GM13976 (cell line): ENCODE data around the gene CEP162.
"Not testable (repeated sequence)": the region's sequence is repeated elsewhere in the genome, so short reads cannot be mapped to it uniquely, and the experiment has no call there.

ENCODE experiments used
- DNase-seq: peaks from one replicate; pipeline ENCODE4 v3.0.0; 2012; ENCODE audit warnings: low spot score
- in situ Hi-C: fragments of 300-500 bp; cut with MboI; formaldehyde crosslinking; loops from one replicate; pipeline ENCODE4 v1.12.0; 2022; ENCODE audit warnings: low sequenced_read_pairs, mixed read lengths, inconsistent platforms; ENCODE audit not compliant: unreplicated experiment
- TF ChIP-seq, protein P1 (sequence below): IDR thresholded peaks from 2 replicates; pipeline ENCODE4 v1.5.1; 2012; ENCODE audit warnings: borderline replicate concordance, mild to moderate bottlenecking; ENCODE audit not compliant: insufficient read depth; ENCODE audit errors: extremely low read depth, missing control alignments, control extremely low read depth

The CEP162 gene

DNA sequence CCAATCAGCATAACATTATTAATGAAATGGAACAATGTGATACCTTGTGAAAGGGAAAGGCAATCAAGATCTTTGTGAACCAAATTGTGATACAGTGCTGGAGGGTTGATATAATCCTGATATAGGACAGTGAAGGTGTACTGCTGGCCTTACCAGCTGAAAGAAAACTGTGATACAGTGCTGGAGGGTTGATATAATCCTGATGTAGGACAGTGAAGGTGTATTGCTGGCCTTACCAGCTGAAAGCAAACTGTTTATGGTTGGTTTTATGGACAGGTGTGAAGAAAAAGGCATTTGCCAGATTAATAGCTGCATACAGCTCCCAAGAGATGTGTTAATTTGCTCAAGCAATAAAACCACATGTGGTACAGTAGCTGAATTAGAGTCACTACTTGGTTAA lies 119.9 kb downstream of the CEP162 start:
- in situ Hi-C loops, result no loop called here

DNA sequence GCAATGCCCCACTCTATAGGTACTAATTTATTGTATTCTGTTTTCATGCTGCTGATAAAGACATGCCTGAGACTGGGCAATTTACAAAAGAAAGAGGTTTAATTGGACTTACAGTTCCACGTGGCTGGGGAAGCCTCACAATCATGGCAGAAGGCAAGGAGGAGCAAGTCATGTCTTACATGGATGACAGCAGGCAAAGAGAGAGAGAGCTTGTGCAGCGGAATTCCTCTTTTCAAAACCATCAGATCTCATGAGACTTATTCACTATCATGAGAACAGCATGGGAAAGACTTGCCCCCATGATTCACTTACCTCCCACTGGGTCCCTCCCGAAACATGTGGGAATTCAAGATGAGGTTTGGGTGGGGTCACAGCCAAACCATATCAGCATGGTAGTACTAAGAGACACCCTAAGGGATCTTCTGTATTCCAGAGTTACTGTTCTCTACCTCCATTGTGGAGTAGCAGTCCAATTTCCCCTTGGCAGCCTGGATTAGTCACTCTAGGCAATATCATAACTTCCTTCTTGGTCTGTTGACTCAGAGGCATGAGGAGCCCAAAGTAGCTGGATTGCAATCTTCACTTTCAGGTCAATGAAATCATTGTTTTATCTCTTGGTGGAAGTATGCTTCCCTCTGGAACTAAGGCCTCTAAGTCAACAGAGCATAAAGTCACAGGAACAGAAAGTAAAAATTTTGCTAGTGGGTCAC lies 122.1 kb downstream of the CEP162 start:
- in situ Hi-C loops, DNase-seq: not testable (repeated sequence)

More for the DNA sequence above, 119.9 kb downstream of the CEP162 start:
- no peak for DNase-seq
- TF ChIP-seq, protein P1, sequence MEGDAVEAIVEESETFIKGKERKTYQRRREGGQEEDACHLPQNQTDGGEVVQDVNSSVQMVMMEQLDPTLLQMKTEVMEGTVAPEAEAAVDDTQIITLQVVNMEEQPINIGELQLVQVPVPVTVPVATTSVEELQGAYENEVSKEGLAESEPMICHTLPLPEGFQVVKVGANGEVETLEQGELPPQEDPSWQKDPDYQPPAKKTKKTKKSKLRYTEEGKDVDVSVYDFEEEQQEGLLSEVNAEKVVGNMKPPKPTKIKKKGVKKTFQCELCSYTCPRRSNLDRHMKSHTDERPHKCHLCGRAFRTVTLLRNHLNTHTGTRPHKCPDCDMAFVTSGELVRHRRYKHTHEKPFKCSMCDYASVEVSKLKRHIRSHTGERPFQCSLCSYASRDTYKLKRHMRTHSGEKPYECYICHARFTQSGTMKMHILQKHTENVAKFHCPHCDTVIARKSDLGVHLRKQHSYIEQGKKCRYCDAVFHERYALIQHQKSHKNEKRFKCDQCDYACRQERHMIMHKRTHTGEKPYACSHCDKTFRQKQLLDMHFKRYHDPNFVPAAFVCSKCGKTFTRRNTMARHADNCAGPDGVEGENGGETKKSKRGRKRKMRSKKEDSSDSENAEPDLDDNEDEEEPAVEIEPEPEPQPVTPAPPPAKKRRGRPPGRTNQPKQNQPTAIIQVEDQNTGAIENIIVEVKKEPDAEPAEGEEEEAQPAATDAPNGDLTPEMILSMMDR, result no peak

DNA sequence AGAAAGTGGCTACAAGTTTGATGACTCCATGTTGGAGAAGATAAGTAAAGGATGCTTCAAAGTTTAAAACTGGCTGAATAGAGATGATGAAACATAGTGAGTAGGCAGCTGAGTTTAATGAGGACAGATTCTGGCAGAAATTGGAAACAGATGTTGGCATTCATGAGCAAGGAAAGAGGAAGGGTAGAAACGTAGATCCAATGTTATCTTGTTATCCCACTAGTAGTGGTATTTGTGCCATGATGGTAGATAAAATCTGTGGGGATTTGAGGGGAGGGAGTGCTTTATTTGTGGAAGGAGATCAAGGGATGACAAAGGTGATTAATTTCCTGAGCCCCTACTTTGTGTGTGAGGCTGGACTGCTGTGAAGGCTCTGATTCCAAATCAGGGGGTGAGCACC lies 124.4 kb downstream of the CEP162 start:
- no peak for DNase-seq
- in situ Hi-C loops, result no loop called here

DNA sequence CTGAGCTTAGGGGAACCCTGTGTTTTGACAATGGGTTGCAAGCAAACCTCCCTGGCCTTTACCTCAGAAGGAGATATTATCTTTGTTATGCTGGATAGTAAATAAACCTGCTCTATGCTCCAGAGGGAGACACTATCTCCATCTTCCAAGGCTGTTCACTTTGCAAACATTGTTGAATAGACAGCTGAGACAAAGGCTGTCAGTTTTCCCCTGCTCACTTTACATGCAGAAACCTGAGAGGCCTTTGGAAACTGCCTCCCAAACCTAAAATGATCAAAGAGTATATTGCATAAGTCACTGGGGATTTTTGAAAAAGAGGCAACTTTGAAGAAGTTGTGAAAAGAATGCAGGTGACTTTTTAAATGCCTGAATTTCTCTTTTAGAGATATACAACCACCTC lies 132.3 kb downstream of the CEP162 start:
- DNase-seq, result no peak
- in situ Hi-C loops, result no loop called here

More for the DNA sequence above, 124.4 kb downstream of the CEP162 start:
- TF ChIP-seq, protein P1, result no peak

GRCh38 chr6:84093441-84094435 lies 133.7 kb downstream of the CEP162 start:
- TF ChIP-seq, protein P1, result no peak
- peak; percentile 24 for DNase-seq
- in situ Hi-C loops, result no loop called here

More for the DNA sequence above, 132.3 kb downstream of the CEP162 start:
- TF ChIP-seq, protein P1, result no peak

DNA sequence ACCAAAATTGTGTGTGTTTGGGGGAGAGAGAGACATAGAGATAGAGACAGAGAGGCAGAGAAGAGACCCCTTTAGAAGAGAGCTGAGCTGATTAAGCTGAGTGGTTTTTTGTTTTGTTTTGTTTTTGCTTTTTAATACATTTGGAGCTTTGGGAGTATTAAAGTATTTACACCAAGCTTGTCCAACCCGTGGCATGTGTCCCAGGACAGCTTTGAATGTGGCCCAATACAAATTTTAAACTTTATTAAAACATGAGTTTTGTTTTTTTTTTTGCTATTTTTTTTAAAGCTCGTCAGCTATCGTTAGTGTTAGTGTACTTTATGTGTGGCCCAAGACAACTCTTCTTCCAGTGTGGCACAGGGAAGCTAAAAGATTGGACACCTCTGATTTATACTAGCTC lies 137.9 kb downstream of the CEP162 start:
- TF ChIP-seq, protein P1, result no peak
- no peak for DNase-seq
- in situ Hi-C loops, result no loop called here

GRCh38 chr6:84089081-84089480 lies 138.4 kb downstream of the CEP162 start:
- DNase-seq, result no peak
- TF ChIP-seq, protein P1, result no peak
- in situ Hi-C loops, result no loop called here
